Thoracic aorta (tissue), 2 donors: ENCODE results near the gene ARGLU1. TPM values are rescaled to one million over a fixed set of nuclear protein-coding genes. Genes with fewer than 3 reads are reported as not detected.

Experiments used
- ATAC-seq: fragments of 150-250 bp; one replicate; pipeline ENCODE4 v1.8.0; 2017; ENCODE audit warnings: low read depth; ENCODE audit not compliant: insufficient number of reproducible peaks, low FRiP score
- DNase-seq: peaks from one replicate; pipeline ENCODE4 v3.0.0-alpha.2; 2020; ENCODE audit warnings: low spot score
- H3K27ac ChIP-seq, 2 donors: fragments of 200-600 bp; sonication (generic); 1 replicate in 1 of 2; 2 replicates in 1 of 2; pipeline ENCODE4 v1.5.1; 2016; ENCODE audit warnings: mild to moderate bottlenecking in 2 of 2, moderate library complexity in 2 of 2
- H3K27me3 ChIP-seq: fragments of 200-600 bp; sonication (generic); replicated peaks from 2 replicates; pipeline ENCODE4 v1.6.0; 2016; ENCODE audit warnings: mild to moderate bottlenecking; ENCODE audit not compliant: insufficient read depth
- H3K36me3 ChIP-seq: fragments of 200-600 bp; sonication (generic); one replicate; pipeline ENCODE4 v1.5.1; 2016
- H3K4me1 ChIP-seq, 2 donors: fragments of 200-600 bp; sonication (generic); 1 replicate in 1 of 2; 2 replicates in 1 of 2; pipeline versions ENCODE4 v1.5.1 to v1.6.0; 2016; ENCODE audit warnings: low read depth in 2 of 2, mild to moderate bottlenecking in 1 of 2; ENCODE audit not compliant: control insufficient read depth in 1 of 2
- H3K4me3 ChIP-seq: fragments of 200-600 bp; sonication (generic); 2 replicates; pipeline ENCODE4 v1.5.1; 2016; ENCODE audit warnings: mild to moderate bottlenecking
- H3K9me3 ChIP-seq: fragments of 200-600 bp; sonication (generic); 2 replicates; pipeline ENCODE4 v1.5.1; 2016
- total RNA-seq, 2 donors: library from RNA; depleted of rRNA; stranded (reverse); fragments of >200 nt; gene quantifications; one replicate each; pipeline versions ENCODE4 v1.1.0 to v1.2.3, GENCODE V29; 2016
- TF ChIP-seq, protein P1 (sequence below): fragments of 200-600 bp; sonication (generic); IDR thresholded peaks from one replicate; pipeline ENCODE4 v1.5.1; 2019; ENCODE audit warnings: antibody characterized with exemption

Gene ARGLU1
- total RNA-seq, 2 donors from 2014 or later = 112 to 159 TPM

DNA sequence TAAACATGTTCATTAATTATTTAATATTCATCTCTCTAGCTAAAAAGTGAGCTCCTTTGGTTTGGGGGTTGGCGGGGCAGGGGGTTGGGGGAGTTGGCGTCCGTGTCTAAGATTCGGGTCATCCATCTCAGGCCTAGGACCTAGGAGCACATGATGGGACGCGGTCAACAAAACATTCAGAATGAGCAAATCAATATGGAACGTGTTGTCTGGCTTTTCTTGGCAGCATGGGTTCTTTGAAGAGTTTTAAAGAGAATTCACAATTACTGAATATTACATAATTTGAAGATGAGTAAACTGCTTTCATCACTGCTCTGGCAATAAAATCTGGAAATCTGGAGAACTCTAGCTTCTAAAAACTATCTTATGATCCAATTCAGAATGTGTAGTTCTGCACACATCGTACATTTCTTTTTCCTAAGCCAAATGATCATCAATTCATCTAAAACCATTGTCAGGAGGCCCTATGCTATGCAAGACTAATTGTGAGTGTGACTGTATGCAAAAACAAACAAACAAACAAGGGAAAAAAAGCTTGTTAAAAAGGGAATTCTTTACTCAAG is 5.4 kb upstream of the ARGLU1 start:
- TF ChIP-seq, protein P1, sequence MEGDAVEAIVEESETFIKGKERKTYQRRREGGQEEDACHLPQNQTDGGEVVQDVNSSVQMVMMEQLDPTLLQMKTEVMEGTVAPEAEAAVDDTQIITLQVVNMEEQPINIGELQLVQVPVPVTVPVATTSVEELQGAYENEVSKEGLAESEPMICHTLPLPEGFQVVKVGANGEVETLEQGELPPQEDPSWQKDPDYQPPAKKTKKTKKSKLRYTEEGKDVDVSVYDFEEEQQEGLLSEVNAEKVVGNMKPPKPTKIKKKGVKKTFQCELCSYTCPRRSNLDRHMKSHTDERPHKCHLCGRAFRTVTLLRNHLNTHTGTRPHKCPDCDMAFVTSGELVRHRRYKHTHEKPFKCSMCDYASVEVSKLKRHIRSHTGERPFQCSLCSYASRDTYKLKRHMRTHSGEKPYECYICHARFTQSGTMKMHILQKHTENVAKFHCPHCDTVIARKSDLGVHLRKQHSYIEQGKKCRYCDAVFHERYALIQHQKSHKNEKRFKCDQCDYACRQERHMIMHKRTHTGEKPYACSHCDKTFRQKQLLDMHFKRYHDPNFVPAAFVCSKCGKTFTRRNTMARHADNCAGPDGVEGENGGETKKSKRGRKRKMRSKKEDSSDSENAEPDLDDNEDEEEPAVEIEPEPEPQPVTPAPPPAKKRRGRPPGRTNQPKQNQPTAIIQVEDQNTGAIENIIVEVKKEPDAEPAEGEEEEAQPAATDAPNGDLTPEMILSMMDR = no peak
- H3K27me3 ChIP-seq = no peaks in the 10 kb centered on the region
- no peak overlapping the region for H3K27ac ChIP-seq
- H3K9me3 ChIP-seq = no peaks in the 10 kb centered on the region
- no peaks in the 10 kb centered on the region for H3K36me3 ChIP-seq
- DNase-seq (no peak), ATAC-seq (no peak)
- peaks cover 4 to 20% of the 10 kb centered on the region in 2 donors for H3K4me1 ChIP-seq
- no peak overlapping the region for H3K4me3 ChIP-seq

DNA sequence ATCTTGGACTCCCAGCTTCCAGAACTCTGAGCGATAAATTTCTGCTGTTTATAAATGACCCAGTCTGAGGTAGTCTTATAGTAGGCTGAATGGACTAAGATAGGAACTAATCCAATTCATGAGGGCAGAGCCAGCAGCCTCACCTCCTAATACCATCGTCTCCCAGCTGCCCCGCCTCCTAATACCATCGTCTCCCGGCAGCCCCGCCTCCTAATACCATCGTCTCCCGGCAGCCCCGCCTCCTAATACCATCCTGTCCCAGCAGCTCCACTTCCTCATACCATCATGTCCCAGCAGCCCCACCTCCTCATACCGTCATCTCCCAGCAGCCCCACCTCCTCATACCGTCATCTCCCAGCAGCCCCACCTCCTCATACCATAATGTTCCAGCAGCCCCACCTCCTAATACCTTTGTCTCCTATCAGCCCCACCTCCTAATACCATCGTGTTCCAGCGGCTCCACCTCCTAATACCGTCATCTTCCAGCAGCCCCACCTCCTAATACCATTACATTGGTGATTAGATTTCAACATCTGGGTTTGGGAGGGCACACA is 2.4 kb upstream of the ARGLU1 start:
- TF ChIP-seq, protein P1 = no peak
- DNase-seq (peak; percentile 72), ATAC-seq (no peak)
- Histone ChIP-seq H3K4me1 (peaks cover 12 to 26% of the 10 kb centered on the region in 2 donors), H3K4me3 (no peak overlapping the region), H3K9me3 (no peaks in the 10 kb centered on the region), H3K27ac (peak overlapping the region; percentile 19 to 32), H3K27me3 (no peaks in the 10 kb centered on the region), H3K36me3 (no peaks in the 10 kb centered on the region)

DNA sequence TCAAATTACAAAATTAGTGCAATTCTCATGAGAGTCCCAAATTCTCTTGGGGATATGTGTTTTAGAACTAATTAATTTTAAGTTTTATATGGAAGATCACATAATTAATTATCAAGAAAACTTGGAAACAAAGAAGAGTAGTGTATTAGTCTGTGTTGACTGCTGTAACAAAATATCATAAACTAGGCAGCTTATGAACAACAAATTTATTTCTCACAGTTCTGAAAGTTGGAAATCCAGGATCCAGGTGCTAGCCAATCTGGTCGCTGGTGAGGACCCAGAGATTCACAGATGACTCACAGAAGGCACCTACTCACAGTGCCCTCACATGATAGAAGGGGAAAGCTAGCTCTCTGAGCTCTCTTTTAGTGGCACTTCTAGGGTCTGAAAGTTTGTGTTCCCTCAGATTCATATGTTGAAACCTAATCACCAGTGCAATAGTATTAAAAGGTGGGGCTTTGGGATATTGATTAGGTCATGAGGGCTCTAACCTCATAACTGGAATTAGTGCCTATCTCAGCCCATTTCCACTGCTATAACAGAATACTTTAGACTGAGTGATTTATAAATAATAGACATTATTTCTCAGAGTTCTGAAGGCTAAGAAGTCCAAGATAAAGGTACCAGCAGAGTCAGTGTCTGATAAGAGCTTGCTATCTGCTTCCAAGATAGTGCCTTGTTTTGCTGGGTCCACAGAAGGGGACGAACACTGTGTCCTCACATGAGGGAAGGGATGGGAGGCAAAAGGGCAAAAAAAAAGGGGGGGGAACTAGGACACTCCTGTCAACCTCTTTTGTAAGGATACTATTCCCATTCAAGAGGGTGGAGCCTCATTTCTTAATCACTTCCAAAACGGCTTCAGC is 1.5 kb upstream of the ARGLU1 start:
- Histone ChIP-seq H3K4me1 (peaks cover 20 to 35% of the 10 kb centered on the region in 2 donors), H3K27ac (peak overlapping the region in 1 of 2 donors; percentile 17), H3K27me3 (no peaks in the 10 kb centered on the region), H3K9me3 (no peaks in the 10 kb centered on the region), H3K4me3 (no peak overlapping the region), H3K36me3 (no peaks in the 10 kb centered on the region)
- no peak for DNase-seq
- no peak for ATAC-seq
- TF ChIP-seq, protein P1 = no peak

DNA sequence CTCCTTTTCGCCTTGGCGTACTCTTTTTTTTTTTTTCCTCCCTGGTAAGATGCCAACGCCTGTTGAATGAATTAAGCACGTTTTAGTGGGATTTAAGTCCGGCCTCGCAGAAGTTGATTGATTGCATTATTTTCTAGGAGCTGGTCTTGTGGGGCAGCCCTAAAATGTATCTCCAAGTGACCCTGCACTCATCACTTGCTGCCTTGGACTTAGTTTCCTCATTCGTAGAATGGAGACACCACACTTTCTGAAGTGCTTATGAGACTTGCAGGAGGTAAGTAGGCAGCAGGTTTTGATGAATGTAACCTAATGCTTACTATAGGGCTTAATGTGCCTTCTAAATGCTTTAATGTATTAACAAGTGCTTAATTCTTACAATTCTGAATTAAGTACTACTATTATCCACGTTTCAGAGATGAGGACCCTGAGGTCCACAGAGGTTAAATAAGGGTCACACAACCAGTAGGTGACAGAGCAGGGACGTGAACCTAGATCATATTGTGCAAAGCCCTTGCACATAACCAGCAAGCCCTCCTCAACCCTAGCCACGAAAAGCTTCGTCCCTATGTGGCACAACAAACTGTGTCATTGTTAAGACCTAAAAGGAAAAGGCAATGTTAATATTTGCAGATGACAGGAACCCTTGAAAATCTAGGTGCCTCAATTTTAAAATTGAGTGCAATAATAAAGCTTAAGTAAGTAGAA is 514 bp upstream of the ARGLU1 start:
- peak overlapping the region; percentile 97 to 98 for H3K27ac ChIP-seq
- TF ChIP-seq, protein P1 = no peak

More for the DNA sequence above, 514 bp upstream of the ARGLU1 start:
- peak overlapping the region; percentile 96 for H3K4me3 ChIP-seq
- H3K4me1 ChIP-seq = peaks cover 26 to 42% of the 10 kb centered on the region in 2 donors
- H3K36me3 ChIP-seq = no peaks in the 10 kb centered on the region
- ATAC-seq (no peak), DNase-seq (no peak)
- no peaks in the 10 kb centered on the region for H3K27me3 ChIP-seq
- H3K9me3 ChIP-seq = no peaks in the 10 kb centered on the region
